ENCODE data around the gene VWC2.

Gene VWC2

DNA sequence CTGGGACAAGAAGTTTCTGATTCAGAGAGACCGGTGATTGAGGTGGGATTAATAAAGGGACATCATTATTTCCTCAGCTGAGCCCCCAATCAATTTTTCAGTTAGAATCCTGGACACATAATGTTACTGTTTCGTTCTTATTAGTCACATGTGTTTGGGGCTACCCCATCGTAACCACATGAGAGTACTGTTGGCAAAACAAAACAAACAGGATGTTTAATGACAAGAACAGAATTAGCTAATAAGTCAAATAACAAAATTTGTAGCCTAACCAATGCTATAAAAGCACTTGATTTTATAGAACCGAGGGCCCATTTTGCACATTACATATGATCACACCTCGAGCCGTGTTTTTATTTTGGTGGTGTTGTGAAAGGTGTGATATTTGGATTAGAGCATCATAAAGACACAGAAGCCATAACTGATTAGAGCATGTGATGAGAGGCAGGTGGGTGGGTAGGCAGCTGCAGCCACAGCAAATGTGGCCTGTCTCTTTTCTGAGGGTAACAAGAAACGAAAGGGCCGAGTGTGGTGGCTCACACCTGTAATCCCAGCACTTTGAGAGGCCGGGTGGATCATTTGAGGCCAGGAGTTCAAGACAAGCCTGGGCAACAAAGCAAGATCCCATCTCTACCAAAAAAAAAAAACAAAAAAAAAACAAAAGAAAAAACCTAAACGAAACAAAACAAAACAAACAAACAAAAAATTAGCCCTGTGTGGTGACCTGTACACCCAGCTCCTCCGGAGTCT lies 1.8 kb upstream of the VWC2 start:
- Histone ChIP-seq H3K4me3 (no peak overlapping the region), H3K9me3 (no peaks in the 10 kb centered on the region), H3K4me1 (peaks cover 0 to 34% (median 28%) of the 10 kb centered on the region in 4 donors), H3K36me3 (no peaks in the 10 kb centered on the region), H3K27me3 (peaks cover 0 to 32% of the 10 kb centered on the region in 2 donors), H3K27ac (no peak overlapping the region)
- TF ChIP-seq, protein P1, sequence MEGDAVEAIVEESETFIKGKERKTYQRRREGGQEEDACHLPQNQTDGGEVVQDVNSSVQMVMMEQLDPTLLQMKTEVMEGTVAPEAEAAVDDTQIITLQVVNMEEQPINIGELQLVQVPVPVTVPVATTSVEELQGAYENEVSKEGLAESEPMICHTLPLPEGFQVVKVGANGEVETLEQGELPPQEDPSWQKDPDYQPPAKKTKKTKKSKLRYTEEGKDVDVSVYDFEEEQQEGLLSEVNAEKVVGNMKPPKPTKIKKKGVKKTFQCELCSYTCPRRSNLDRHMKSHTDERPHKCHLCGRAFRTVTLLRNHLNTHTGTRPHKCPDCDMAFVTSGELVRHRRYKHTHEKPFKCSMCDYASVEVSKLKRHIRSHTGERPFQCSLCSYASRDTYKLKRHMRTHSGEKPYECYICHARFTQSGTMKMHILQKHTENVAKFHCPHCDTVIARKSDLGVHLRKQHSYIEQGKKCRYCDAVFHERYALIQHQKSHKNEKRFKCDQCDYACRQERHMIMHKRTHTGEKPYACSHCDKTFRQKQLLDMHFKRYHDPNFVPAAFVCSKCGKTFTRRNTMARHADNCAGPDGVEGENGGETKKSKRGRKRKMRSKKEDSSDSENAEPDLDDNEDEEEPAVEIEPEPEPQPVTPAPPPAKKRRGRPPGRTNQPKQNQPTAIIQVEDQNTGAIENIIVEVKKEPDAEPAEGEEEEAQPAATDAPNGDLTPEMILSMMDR (IDR thresholded peaks at IDR 0.05), result no peak
- intact Hi-C loops (cut with DNase I; ENCODE audit: low total_unique reads), result no loop called here
- DNase-seq, result no peak

DNA sequence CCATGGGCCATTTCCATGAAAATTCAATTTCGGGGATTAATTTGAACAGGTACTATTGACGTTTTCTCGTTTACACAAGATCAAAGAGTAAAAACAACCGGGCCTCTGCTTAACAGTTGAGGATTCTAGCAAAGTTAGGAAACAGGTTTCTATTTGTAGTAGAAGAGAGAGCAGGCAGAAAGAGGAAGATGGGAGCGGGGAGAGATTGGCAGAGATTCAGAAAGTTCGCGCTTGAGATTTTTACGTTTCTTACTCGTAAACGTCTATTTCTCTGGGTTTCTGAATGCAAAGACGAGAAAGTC lies 571 bp upstream of the VWC2 start:
- Histone ChIP-seq H3K27me3 (peaks cover 0 to 41% of the 10 kb centered on the region in 2 donors), H3K4me1 (peaks cover 0 to 34% (median 28%) of the 10 kb centered on the region in 4 donors), H3K9me3 (no peaks in the 10 kb centered on the region), H3K4me3 (peak overlapping the region; percentile 38 to 54), H3K27ac (no peak overlapping the region), H3K36me3 (no peaks in the 10 kb centered on the region)
- DNase-seq, result no peak
- TF ChIP-seq, protein P1 (IDR thresholded peaks at IDR 0.05), result no peak
- intact Hi-C loops (cut with DNase I; ENCODE audit: low total_unique reads), result no loop called here

DNA sequence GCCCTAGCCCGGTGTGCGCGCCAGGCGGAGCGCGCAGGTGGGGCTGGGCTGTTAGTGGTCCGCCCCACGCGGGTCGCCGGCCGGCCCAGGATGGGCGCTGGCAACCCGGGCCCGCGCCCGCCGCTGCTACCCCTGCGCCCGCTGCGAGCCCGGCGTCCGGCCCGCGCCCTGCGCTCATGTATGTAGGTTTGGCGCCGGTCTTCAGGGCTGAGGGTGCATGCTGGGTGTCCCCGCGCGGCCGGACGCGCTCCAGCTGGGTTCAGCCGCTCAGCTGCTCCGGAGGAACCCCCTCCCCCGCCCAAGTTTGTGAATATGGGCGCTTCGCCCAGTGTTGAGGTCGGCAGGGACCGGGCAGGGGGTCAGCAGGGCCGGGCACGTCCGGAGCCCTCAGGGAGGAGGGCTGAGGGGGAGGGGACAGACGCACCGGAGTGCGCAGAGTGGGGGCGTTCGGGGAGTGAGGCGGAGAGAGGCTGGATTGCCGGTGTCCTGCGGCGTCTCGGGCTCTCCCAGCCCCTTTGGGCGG lies 559 bp downstream of the VWC2 start:
- TF ChIP-seq, protein P1 (IDR thresholded peaks at IDR 0.05), result no peak
- intact Hi-C loops (cut with DNase I; ENCODE audit: low total_unique reads), result no loop called here
- H3K9me3 ChIP-seq, result no peaks in the 10 kb centered on the region
- H3K4me1 ChIP-seq, result peaks cover 0 to 34% (median 28%) of the 10 kb centered on the region in 4 donors
- H3K36me3 ChIP-seq, result no peaks in the 10 kb centered on the region
- DNase-seq, result no peak
- no peak overlapping the region for H3K27ac ChIP-seq
- peaks cover 0 to 41% of the 10 kb centered on the region in 2 donors for H3K27me3 ChIP-seq
- peak overlapping the region; percentile 38 to 54 for H3K4me3 ChIP-seq

DNA sequence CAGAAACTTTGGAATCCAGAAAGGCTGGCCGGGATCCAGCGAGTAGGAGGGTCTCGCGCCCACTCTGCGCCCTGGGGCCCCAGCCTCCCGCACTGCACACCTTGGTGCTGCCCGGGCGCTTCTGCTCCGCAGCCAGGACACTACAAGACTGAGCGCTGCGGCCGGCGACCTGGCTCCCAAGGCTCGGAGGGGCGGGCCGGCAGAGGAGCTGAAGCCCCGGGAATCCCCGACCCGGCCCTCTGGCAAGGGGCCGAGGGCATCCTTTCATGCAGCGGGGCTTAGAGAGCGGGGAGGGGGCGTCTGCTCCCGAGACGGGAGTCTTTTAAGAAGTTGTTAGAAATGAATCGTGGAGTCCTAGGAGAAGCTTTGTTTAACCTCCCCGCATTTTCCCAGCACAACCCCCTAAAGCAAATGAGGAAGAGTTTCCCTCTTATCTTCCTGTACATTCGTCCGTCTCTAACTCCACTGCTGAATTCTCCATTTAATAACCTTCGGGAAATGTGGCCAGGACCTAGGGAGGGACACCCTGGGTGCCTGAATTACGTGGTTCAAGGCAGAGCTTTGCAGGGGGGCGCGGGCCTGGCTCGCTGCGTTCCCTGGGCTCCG lies 1.1 kb downstream of the VWC2 start:
- Histone ChIP-seq H3K27ac (no peak overlapping the region), H3K4me1 (peaks cover 0 to 34% (median 28%) of the 10 kb centered on the region in 4 donors), H3K4me3 (peak overlapping the region; percentile 38 to 54), H3K36me3 (no peaks in the 10 kb centered on the region), H3K9me3 (no peaks in the 10 kb centered on the region), H3K27me3 (peaks cover 0 to 41% of the 10 kb centered on the region in 2 donors)
- DNase-seq, result no peak
- TF ChIP-seq, protein P1 (IDR thresholded peaks at IDR 0.05), result no peak
- intact Hi-C loops (cut with DNase I; ENCODE audit: low total_unique reads), result no loop called here

DNA sequence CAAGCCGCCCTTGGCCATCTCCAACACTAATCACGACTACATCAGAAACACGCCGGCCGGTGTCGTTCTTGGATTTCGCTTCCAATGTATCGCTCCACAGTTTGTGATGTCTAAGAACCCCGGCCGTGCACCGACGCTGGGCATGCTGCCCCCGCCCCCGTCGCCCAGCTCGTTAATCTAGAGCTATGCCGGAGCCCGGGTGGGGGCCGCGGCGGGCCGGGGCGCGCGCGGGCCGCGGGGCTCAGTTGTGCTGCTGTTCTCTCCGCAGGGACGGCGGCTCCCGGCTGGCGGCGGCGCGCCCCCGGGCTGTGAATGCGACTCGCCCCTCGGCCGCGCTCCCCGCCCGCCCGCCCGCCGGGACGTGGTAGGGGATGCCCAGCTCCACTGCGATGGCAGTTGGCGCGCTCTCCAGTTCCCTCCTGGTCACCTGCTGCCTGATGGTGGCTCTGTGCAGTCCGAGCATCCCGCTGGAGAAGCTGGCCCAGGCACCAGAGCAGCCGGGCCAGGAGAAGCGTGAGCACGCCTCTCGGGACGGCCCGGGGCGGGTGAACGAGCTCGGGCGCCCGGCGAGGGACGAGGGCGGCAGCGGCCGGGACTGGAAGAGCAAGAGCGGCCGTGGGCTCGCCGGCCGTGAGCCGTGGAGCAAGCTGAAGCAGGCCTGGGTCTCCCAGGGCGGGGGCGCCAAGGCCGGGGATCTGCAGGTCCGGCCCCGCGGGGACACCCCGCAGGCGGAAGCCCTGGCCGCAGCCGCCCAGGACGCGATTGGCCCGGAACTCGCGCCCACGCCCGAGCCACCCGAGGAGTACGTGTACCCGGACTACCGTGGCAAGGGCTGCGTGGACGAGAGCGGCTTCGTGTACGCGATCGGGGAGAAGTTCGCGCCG lies 1.9 kb downstream of the VWC2 start:
- intact Hi-C loops (cut with DNase I; ENCODE audit: low total_unique reads), result no loop called here
- no peak for DNase-seq
- H3K4me3 ChIP-seq, result peak overlapping the region; percentile 38 to 54
- H3K4me1 ChIP-seq, result peaks cover 0 to 34% (median 28%) of the 10 kb centered on the region in 4 donors
- no peaks in the 10 kb centered on the region for H3K36me3 ChIP-seq
- no peaks in the 10 kb centered on the region for H3K9me3 ChIP-seq
- H3K27me3 ChIP-seq, result peaks cover 0 to 41% of the 10 kb centered on the region in 2 donors
- TF ChIP-seq, protein P1 (IDR thresholded peaks at IDR 0.05), result no peak
- H3K27ac ChIP-seq, result no peak overlapping the region

Measured in tibial artery (tissue), 4 donors.